ENCODE results near the gene HNRNPL.
"Not testable (repeated sequence)": the region's sequence is repeated elsewhere in the genome, so short reads cannot be mapped to it uniquely, and the experiment has no call there.

HNRNPL gene

GRCh38 chr19:38800577-38801347, 49.0 kb downstream of the HNRNPL start:
- DNase-seq (ENCODE audit: low spot score): no peak

- DNase-seq (ENCODE audit: low spot score): no peak
Observed at GRCh38 chr19:38799104-38799503, 50.7 kb downstream of the HNRNPL start.

GRCh38 chr19:38797781-38798180, 52.0 kb downstream of the HNRNPL start:
- DNase-seq (ENCODE audit: low spot score): not testable (repeated sequence)

- DNase-seq (ENCODE audit: low spot score): no peak
Observed at GRCh38 chr19:38796154-38796553, 53.6 kb downstream of the HNRNPL start.

- no peak for DNase-seq (ENCODE audit: low spot score)
Observed at GRCh38 chr19:38795549-38795948, 54.2 kb downstream of the HNRNPL start.

- no peak for DNase-seq (ENCODE audit: low spot score)
Observed at GRCh38 chr19:38793671-38794070, 56.1 kb downstream of the HNRNPL start.

- no peak for DNase-seq (ENCODE audit: low spot score)
Observed at GRCh38 chr19:38793177-38793576, 56.6 kb downstream of the HNRNPL start.

GRCh38 chr19:38792250-38793111, 57.3 kb downstream of the HNRNPL start:
- peak; percentile 63 for DNase-seq (ENCODE audit: low spot score)

GRCh38 chr19:38791451-38792064, 58.2 kb downstream of the HNRNPL start:
- not testable (repeated sequence) for DNase-seq (ENCODE audit: low spot score)

- DNase-seq (ENCODE audit: low spot score): not testable (repeated sequence)
Observed at GRCh38 chr19:38790507-38791403, 59.0 kb downstream of the HNRNPL start.

GRCh38 chr19:38788478-38789243, 61.1 kb downstream of the HNRNPL start, which contains the start of gene LGALS7B:
Gene LGALS7B, plus strand, starts transcription at chr19:38789200. Its CDS starts 27 bp downstream, at chr19:38789227.
- DNase-seq (ENCODE audit: low spot score): no peak

- no peak for DNase-seq (ENCODE audit: low spot score)
Observed at GRCh38 chr19:38786572-38787265, 63.1 kb downstream of the HNRNPL start.

Measured in ecto neural progenitor cell (in vitro differentiated cells).